Measurements from ENCODE around the gene PDPR.
"Not testable (repeated sequence)": the region's sequence is repeated elsewhere in the genome, so short reads cannot be mapped to it uniquely, and the experiment has no call there.

- not testable (repeated sequence) for TF ChIP-seq CTCF, POLR2AphosphoS5, POLR2A (IDR thresholded peaks at IDR 0.05)
Observed at GRCh38 chr16:70206382-70206781, 92.2 kb downstream of the PDPR start.

Data from breast epithelium (tissue), 3 donors.